HG03103 (cell line): ENCODE data around the gene RIMBP3B.
"Not testable (repeated sequence)": the region's sequence is repeated elsewhere in the genome, so short reads cannot be mapped to it uniquely, and the experiment has no call there.

Experiments used
- ATAC-seq: cut with Tn5 transposase; IDR thresholded peaks from one replicate; pipeline ENCODE4 v1.9.1; 2021; ENCODE audit warnings: low read depth; ENCODE audit not compliant: unreplicated experiment

RIMBP3B gene, protein sequence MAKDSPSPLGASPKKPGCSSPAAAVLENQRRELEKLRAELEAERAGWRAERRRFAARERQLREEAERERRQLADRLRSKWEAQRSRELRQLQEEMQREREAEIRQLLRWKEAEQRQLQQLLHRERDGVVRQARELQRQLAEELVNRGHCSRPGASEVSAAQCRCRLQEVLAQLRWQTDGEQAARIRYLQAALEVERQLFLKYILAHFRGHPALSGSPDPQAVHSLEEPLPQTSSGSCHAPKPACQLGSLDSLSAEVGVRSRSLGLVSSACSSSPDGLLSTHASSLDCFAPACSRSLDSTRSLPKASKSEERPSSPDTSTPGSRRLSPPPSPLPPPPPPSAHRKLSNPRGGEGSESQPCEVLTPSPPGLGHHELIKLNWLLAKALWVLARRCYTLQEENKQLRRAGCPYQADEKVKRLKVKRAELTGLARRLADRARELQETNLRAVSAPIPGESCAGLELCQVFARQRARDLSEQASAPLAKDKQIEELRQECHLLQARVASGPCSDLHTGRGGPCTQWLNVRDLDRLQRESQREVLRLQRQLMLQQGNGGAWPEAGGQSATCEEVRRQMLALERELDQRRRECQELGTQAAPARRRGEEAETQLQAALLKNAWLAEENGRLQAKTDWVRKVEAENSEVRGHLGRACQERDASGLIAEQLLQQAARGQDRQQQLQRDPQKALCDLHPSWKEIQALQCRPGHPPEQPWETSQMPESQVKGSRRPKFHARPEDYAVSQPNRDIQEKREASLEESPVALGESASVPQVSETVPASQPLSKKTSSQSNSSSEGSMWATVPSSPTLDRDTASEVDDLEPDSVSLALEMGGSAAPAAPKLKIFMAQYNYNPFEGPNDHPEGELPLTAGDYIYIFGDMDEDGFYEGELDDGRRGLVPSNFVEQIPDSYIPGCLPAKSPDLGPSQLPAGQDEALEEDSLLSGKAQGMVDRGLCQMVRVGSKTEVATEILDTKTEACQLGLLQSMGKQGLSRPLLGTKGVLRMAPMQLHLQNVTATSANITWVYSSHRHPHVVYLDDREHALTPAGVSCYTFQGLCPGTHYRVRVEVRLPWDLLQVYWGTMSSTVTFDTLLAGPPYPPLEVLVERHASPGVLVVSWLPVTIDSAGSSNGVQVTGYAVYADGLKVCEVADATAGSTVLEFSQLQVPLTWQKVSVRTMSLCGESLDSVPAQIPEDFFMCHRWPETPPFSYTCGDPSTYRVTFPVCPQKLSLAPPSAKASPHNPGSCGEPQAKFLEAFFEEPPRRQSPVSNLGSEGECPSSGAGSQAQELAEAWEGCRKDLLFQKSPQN (N-terminal part only)

GRCh38 chr22:21383701-21384467 is at the start of gene RIMBP3B:
Gene RIMBP3B (plus strand): TSS chr22:21383751. CDS start chr22:21383859, 108 bp downstream.
- not testable (repeated sequence) for ATAC-seq

GRCh38 chr22:21357527-21357926 is 26.0 kb upstream of the RIMBP3B start:
- not testable (repeated sequence) for ATAC-seq

DNA sequence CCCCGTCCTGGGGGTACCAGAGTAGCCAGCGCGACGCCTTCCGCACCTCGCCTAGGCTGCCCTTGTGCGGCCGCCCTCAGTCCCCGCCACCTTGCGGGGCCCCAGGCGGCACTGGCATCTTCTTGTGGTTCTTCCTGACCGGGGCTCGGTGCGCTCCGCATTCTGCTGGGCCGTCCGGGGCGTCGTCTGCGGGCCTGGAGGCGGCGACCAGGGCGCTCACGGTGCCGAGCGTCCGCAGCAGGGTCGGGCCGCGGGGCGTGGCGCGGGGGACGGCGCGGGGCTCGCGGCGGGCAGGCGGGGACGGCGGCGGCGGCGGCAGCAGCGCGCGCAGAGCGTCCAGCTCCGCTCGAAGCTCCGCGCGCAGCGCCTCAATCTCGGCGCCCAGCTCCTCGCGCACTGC is 23.0 kb upstream of the RIMBP3B start:
- ATAC-seq = not testable (repeated sequence)

GRCh38 chr22:21362473-21362872 is 21.1 kb upstream of the RIMBP3B start:
- ATAC-seq = not testable (repeated sequence)

- not testable (repeated sequence) for ATAC-seq
Observed at GRCh38 chr22:21363061-21363460, 20.5 kb upstream of the RIMBP3B start.

GRCh38 chr22:21363803-21364202 is 19.7 kb upstream of the RIMBP3B start:
- not testable (repeated sequence) for ATAC-seq

- ATAC-seq = not testable (repeated sequence)
Observed at GRCh38 chr22:21364362-21364761, 19.2 kb upstream of the RIMBP3B start.

DNA sequence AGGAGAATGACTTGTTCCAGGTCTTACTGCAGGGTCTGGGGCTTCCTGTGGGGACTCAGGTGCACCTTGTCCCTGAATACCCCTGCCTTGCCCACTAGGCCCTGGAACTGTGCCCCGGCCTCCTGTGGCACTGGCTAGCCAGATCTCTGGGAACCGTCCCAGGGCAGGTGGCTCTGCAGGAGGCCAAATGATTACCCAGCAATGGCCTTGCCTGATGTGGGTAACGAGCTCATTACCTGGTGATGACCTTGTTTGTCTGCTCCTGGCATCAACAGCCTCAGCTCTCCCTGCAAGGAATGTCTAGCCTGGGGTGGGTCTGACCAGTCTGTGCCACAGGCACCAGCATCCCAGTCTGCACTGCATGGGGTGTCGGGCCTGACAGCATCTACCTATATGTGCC is 18.2 kb upstream of the RIMBP3B start:
- ATAC-seq = not testable (repeated sequence)

DNA sequence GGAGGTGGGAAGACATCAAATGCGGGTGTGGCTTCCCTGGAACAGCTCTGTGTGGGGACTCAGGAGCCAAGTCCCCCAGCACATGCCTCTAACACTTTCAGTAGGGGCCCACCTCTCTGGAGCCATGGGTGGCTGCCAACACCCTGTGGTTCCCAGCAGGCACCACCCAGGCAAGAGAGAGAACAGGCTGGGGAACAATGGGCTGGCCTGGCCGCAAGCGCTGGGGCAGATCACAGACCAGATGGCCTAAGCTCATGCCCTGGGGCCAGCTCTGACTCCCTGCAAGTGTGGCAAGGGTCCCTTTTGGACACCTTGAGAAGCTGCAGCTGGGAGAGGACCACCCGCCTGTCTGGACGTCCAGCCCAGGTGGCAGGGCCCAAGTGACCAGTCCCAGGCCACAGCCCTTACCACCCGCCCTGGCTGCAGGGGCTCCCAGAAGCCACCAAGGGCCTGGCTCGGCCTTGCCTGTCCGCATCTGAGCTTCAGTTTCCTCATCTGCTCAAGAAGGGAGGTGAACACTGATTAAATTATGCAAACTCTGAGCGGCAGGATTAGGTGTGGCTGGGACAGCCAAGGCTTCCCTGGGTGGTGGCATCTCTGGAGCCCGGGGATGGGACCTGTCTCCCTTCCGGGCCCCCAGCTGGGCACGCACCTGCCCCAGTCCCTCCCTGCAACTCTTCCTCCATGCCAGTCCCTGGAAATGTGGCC is 14.8 kb upstream of the RIMBP3B start:
- not testable (repeated sequence) for ATAC-seq

DNA sequence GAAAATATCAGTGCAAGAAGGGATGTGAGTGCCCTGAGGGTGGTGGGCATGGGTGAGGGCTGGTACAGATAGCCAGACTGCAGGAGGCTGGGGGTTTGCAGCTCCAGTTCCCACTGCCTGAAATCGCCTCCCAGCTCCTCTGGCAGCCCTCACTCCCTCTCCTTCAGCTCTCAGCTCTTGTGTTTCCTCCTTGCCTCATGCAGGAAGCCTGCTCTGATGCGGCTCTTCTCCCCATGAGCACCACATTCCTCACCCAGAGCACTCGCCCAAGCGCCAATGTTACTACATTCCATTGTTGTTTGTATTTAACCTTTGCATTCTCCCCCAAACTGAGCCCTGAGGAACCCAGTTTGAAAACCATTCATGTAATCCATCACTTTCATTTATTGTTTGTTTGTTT is 7.7 kb upstream of the RIMBP3B start:
- ATAC-seq = not testable (repeated sequence)

GRCh38 chr22:21384468-21385357 is 1.2 kb downstream of the RIMBP3B start:
- ATAC-seq = not testable (repeated sequence)

DNA sequence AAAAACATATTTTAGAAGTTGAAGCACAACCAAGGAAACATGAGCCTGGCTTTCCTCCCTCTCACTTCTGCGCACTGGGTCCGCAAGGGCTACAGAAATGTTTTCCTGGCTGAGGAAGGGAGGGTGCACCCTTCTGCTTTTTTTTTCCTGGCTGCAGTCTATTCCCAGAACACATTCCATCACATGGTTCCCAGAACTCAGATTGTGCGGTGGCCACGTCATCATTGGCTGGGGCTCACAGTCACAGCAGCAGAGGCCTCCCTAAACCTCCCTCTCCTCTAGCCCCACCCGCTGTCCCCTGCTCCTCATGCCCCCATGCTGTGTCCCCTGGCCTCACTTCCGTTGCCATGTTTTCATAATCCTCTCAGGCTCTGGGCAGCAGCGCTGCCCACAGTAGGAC is 5.9 kb downstream of the RIMBP3B start:
- not testable (repeated sequence) for ATAC-seq

- ATAC-seq = not testable (repeated sequence)
Observed at GRCh38 chr22:21390013-21390412, 6.5 kb downstream of the RIMBP3B start.

DNA sequence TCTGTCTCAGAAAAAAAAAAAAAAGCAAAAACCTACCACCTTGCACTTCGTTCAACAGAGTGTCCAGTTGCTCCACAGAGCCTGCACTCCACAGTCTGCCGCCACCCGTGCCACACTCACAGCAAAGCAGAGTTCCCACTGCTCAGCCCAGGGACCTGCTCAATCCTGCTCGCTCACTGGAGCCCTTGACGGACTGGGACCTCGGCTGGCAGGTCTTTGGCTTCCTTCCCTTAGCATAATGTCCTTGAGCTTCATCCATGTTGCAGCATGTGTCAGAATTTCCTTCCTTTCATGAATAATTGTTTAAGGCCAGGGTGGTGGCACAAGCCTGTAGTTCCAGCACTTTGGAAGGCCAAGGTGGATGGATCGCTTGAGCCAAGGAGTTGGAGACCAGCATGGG is 11.1 kb downstream of the RIMBP3B start:
- not testable (repeated sequence) for ATAC-seq

GRCh38 chr22:21401197-21401969 is 17.8 kb downstream of the RIMBP3B start:
- not testable (repeated sequence) for ATAC-seq

- not testable (repeated sequence) for ATAC-seq
Observed at GRCh38 chr22:21402763-21403314, 19.3 kb downstream of the RIMBP3B start.

DNA sequence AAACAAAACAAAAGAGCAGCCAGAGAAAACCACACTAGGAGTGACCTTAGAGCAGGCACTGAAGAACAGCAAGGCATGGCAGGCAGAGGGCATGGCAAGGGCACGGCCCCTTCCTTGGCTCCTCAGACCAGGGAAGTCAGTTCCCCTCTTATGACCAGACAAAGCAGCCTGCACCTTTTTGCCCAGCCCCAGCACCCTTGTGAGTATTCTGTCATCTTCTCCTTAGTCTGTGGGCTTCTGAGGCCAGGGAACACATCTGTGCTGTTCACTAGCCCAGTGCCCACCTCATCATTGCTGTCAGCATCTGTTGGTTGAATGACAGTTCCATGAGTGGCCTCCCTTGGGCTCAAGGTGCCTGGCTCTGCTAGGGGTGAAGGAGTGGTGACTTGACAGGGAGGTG is 23.6 kb downstream of the RIMBP3B start:
- not testable (repeated sequence) for ATAC-seq
